Stimulated activated CD8-positive, alpha-beta memory T cell treated with anti-CD3 and anti-CD28 coated beads, Interleukin-7, amount 100 ng/mL, for 48 hours (primary cell): ENCODE measurements around the gene LHFPL2.

Experiments
- DNase-seq, 2 donors: peaks; one replicate each; pipeline ENCODE4 v3.0.0-alpha.2; 2020; ENCODE audit warnings: low read depth in 1 of 2; ENCODE audit errors: extremely low read depth in 1 of 2

Gene LHFPL2

GRCh38 chr5:78547731-78548615 lies 100.6 kb downstream of the LHFPL2 start:
- no peak for DNase-seq

DNA sequence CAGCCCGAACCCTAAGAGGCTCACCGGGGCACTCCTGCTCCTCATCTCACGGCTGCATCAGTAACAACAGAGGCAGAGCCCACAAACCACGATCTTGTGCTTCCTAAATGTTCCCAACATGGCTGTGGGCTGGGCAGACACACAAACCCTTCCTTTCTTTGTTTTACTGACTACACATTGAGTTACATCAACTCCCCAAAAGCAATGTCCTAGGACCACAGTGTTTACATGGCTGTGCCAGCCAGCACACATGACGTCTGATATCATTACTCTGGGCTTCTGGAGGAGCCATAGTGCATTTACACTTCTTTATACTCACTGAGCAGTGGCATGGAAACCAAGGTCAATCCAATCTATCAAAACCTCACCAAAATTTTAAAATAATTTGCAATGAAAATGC lies 101.4 kb downstream of the LHFPL2 start:
- no peak for DNase-seq

- no peak for DNase-seq
Observed at GRCh38 chr5:78546276-78546996, 102.1 kb downstream of the LHFPL2 start.

- DNase-seq: no peak
Observed at GRCh38 chr5:78545406-78545805, 103.2 kb downstream of the LHFPL2 start.

DNA sequence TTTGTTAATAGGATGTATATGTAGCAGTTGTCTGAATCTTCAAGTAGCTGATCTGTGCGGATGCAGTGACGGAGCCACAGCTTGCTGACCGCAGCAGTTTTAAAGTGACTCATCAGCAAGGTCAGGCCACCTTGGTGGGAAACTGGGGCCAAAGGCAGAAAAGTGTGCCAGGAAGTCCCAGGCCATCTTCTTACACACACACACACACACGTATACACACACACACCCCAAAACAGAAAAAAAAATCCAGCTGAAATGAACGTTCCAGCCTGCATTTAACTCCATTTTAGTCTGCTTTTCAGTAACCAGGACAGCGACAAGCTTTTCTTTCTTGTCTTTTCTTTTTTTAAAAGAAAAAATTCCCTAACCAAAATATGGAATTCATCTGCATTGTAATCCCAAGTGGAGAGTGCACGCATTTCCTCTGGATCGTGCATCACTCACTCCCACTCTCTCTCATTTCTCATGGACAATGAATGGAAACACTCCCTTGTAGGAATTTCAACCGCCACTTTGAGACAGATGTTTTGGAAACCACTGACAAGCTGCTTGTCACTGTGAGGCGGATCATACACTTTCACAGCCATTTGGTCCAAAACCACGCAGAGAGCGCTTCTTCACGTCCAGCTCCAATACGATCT lies 103.9 kb downstream of the LHFPL2 start:
- DNase-seq: no peak

DNA sequence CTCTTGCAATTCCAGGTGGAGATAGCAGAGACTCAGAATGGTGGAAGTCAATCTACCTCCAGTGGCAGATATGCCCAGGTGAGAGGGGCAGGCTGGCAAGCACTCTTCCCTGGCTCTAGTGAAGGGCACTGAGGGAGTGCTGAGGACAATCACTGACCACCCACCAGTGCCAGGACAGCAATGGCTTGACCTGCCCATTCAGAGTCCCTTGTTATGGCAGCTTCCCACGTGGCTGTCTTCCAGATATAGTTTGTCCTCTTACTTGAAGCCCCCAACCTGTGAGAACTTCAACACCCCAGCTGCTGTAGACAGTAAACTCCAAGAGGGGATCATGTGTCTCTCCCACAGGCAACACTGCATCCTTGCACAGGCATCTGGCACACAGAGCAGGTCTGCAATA lies 104.7 kb downstream of the LHFPL2 start:
- DNase-seq: no peak

- DNase-seq: no peak
Observed at GRCh38 chr5:78543292-78543691, 105.3 kb downstream of the LHFPL2 start.

DNA sequence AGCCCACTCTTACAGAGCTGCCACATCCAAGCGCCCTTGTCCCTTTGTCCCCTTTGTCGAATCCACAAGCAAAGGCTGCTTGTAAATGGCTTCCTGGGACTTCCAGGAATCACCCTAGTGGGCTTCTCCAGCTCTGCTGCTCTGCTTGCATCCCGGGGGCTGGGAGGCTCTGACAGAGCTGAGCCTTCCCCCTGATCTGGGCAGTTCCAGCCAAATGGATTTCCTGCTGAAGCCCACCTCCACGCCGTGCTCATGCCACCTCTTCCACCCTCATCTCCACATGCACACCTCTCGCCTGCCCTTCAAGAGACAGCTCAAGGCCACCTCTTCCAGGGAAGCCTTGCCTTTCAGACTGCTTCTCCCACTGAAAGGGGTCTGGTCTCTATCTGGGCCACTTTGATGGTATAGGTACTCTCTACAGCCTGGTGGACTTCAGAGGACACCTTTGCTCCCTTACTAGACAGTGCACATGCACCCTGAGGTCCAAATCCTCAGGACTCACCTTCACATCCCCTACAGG lies 106.2 kb downstream of the LHFPL2 start:
- no peak for DNase-seq

- no peak for DNase-seq
Observed at GRCh38 chr5:78541086-78541654, 107.4 kb downstream of the LHFPL2 start.

GRCh38 chr5:78540335-78541085 lies 108.1 kb downstream of the LHFPL2 start:
- DNase-seq: no peak

- DNase-seq: no peak
Observed at GRCh38 chr5:78538240-78538850, 110.2 kb downstream of the LHFPL2 start.

DNA sequence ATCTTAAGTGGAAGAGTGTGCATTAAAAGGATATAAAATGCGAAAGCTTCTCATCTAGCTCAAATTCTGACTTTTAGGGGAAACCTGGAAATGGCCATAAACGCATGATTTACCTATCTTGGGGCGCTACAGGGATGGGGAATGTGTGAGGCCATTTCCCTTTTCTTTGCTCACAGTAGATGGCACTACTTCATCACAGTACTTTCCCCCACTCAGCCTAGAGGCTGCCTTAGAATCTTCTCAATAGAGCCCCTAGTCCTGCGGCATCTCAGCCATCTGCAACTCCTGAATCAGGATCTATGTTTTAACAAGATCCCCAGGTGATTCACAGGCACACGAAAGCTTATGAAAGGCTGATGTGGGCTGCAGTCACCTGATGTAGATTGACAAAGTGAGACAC lies 110.8 kb downstream of the LHFPL2 start:
- no peak for DNase-seq

DNA sequence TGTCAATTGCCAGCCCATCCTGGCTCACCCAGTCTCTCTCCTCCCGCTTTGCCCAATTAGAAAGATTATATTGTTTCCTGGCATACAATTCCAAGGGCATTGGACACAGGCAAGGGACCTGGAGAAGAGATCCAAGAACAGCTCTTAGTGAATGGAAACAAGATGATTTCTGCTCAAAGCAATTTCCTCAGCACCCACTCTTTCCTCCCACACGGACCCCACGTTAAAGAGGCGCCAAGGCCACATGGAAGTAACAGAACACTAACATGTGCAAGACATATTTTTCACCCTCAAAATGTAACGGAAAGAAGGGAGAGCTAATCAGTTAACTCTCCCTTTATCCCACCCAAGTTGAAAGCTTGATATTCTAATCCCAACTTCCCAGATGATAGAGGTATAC lies 111.2 kb downstream of the LHFPL2 start:
- no peak for DNase-seq

- no peak for DNase-seq
Observed at GRCh38 chr5:78536661-78537196, 111.8 kb downstream of the LHFPL2 start.

GRCh38 chr5:78534905-78535200 lies 113.7 kb downstream of the LHFPL2 start:
- DNase-seq: no peak

GRCh38 chr5:78534148-78534904 lies 114.2 kb downstream of the LHFPL2 start:
- no peak for DNase-seq

DNA sequence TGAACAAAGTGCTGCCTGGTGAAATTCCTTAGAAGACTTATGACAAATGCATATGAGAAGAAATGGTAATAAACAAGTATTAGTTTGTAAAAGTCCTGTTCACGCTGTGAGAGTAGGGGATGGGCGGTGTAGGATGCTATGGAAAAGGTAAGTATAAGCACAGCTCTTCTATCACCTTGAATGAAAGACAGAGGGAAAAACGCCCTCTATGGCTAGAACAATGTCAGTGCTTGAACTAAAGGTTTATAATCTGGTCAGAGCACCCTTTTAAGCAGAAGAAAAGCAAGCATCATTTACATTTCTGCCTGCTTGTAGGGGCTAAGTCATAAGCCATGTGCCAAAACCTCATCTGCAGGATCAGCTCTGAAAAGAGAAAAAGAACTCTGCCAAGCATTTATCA lies 115.2 kb downstream of the LHFPL2 start:
- DNase-seq: no peak

DNA sequence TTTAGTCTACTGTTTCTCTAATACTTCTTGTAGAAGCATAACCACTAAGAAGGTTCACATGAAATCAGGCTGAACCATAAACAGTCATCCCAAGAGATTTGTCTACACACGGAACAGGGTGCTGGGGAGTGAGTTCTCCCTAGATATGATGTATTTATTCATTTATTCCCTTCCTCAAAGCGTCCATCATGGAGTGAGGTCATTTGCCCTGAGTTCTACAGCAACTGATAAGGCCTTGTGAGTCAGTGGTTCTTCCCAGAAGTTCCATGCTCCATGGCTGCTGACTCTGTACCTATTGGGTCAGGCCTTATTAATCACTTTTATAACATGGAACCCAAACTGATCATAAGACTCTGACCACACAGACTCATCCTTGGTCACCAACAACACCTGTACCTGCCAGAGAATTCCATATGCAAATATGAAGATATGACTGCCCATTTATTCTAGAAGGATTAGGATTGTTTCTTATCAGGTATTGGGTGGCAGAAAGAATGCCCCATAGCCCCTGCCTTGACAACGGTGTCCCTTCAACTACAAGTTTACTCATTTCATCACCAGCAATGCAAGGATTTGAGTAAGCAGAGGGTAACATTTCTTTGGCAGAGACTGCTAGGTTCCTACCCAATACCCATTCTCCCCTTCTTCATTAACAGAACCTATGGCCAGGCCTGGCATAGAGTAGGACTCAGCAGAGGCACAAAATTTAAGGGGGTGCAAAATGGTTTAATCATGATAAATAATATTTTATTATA lies 118.1 kb downstream of the LHFPL2 start:
- DNase-seq: no peak

GRCh38 chr5:78527925-78528324 lies 120.6 kb downstream of the LHFPL2 start:
- DNase-seq: no peak
